ENCODE measurements around the gene ATP6V1G3. TPM values are rescaled to one million over a fixed set of nuclear protein-coding genes. Genes with fewer than 3 reads are reported as not detected.
"Not testable (repeated sequence)": the region's sequence is repeated elsewhere in the genome, so short reads cannot be mapped to it uniquely, and the experiment has no call there.

Gene ATP6V1G3
- polyA plus RNA-seq (ENCODE audit: insufficient read length in 4 of 4) = 1 to 10 TPM; 5.0 to 9.4 (median 6.6) TPM

GRCh38 chr1:198540580-198540979 is at the start of gene ATP6V1G3:
Gene ATP6V1G3 (minus strand): TSS chr1:198540680. CDS start chr1:198540650, 30 bp downstream.
- no peak for DNase-seq (ENCODE audit: low read depth in 4 of 4, low spot score in 2 of 4)

- no peak for DNase-seq (ENCODE audit: low read depth in 4 of 4, low spot score in 2 of 4)
These were observed 48.4 kb upstream of the ATP6V1G3 start for GRCh38 chr1:198588845-198589244.

- DNase-seq (ENCODE audit: low read depth in 4 of 4, low spot score in 2 of 4) = no peak
These were observed 43.7 kb upstream of the ATP6V1G3 start for GRCh38 chr1:198584163-198584562.

- DNase-seq (ENCODE audit: low read depth in 4 of 4, low spot score in 2 of 4) = not testable (repeated sequence)
These were observed 42.8 kb upstream of the ATP6V1G3 start for GRCh38 chr1:198583209-198583802.

- no peak for DNase-seq (ENCODE audit: low read depth in 4 of 4, low spot score in 2 of 4)
These were observed 37.0 kb upstream of the ATP6V1G3 start for GRCh38 chr1:198577444-198577843.

GRCh38 chr1:198575798-198576641 is 35.5 kb upstream of the ATP6V1G3 start:
- DNase-seq (ENCODE audit: low read depth in 4 of 4, low spot score in 2 of 4) = no peak

GRCh38 chr1:198575292-198575691 is 34.8 kb upstream of the ATP6V1G3 start:
- DNase-seq (ENCODE audit: low read depth in 4 of 4, low spot score in 2 of 4) = no peak

GRCh38 chr1:198574325-198574724 is 33.8 kb upstream of the ATP6V1G3 start:
- DNase-seq (ENCODE audit: low read depth in 4 of 4, low spot score in 2 of 4) = no peak

GRCh38 chr1:198564716-198565115 is 24.2 kb upstream of the ATP6V1G3 start:
- no peak for DNase-seq (ENCODE audit: low read depth in 4 of 4, low spot score in 2 of 4)

- DNase-seq (ENCODE audit: low read depth in 4 of 4, low spot score in 2 of 4) = no peak
These were observed 23.7 kb upstream of the ATP6V1G3 start for GRCh38 chr1:198564157-198564556.

GRCh38 chr1:198563583-198563982 is 23.1 kb upstream of the ATP6V1G3 start:
- DNase-seq (ENCODE audit: low read depth in 4 of 4, low spot score in 2 of 4) = no peak

- DNase-seq (ENCODE audit: low read depth in 4 of 4, low spot score in 2 of 4) = no peak
These were observed 19.7 kb upstream of the ATP6V1G3 start for GRCh38 chr1:198560161-198560560.

- DNase-seq (ENCODE audit: low read depth in 4 of 4, low spot score in 2 of 4) = no peak
These were observed 18.9 kb upstream of the ATP6V1G3 start for GRCh38 chr1:198559362-198559761.

- DNase-seq (ENCODE audit: low read depth in 4 of 4, low spot score in 2 of 4) = no peak
These were observed 17.9 kb upstream of the ATP6V1G3 start for GRCh38 chr1:198558402-198558801.

GRCh38 chr1:198556971-198557370 is 16.5 kb upstream of the ATP6V1G3 start:
- DNase-seq (ENCODE audit: low read depth in 4 of 4, low spot score in 2 of 4) = no peak

GRCh38 chr1:198552668-198553416 is 12.4 kb upstream of the ATP6V1G3 start:
- no peak for DNase-seq (ENCODE audit: low read depth in 4 of 4, low spot score in 2 of 4)

- DNase-seq (ENCODE audit: low read depth in 4 of 4, low spot score in 2 of 4) = no peak
These were observed 10.6 kb upstream of the ATP6V1G3 start for GRCh38 chr1:198550941-198551524.

- no peak for DNase-seq (ENCODE audit: low read depth in 4 of 4, low spot score in 2 of 4)
These were observed 9.4 kb upstream of the ATP6V1G3 start for GRCh38 chr1:198549866-198550265.

- DNase-seq (ENCODE audit: low read depth in 4 of 4, low spot score in 2 of 4) = no peak
These were observed 8.4 kb upstream of the ATP6V1G3 start for GRCh38 chr1:198548890-198549289.

GRCh38 chr1:198545156-198545555 is 4.7 kb upstream of the ATP6V1G3 start:
- no peak for DNase-seq (ENCODE audit: low read depth in 4 of 4, low spot score in 2 of 4)

GRCh38 chr1:198544265-198544664 is 3.8 kb upstream of the ATP6V1G3 start:
- DNase-seq (ENCODE audit: low read depth in 4 of 4, low spot score in 2 of 4) = no peak
